HepG2 (cell line): ENCODE measurements around the gene ELN. TPM values are rescaled to one million over a fixed set of nuclear protein-coding genes. Genes with fewer than 3 reads are reported as not detected.
A peak's percentile ranks its signal among the peaks of the same experiment; 100 is the strongest.

ENCODE experiments used
- ATAC-seq: fragments of 200-7000 bp; cut with Tn5 transposase; 3 replicates; pipeline ENCODE4 v1.9.1; 2020; ENCODE audit warnings: mild to moderate bottlenecking, moderate library complexity
- Bru-seq: library from RNA; stranded (reverse); fragments of 400-500 nt; gene quantifications from one replicate; lab custom pipeline; 2021; lab: Mats Ljungman, UMichigan
- BruChase-seq, 2 experiments: library from RNA; stranded (reverse); fragments of 400-500 nt; gene quantifications; one replicate each; lab custom pipeline; 2021; lab: Mats Ljungman, UMichigan
- BruUV-seq: library from RNA; stranded (reverse); fragments of 400-500 nt; replicated peaks from 2 replicates; lab custom pipeline; 2021; lab: Mats Ljungman, UMichigan
- CTCF ChIA-PET: fragments of 300-600 bp; formaldehyde crosslinking; extraction: SDS; loops from one replicate; lab custom pipeline; 2021; ENCODE audit warnings: low total read pairs, inconsistent platforms, low intra/inter-chr PET ratio; lab: Yijun Ruan, JAX
- POLR2A ChIA-PET: fragments of 350-600 bp; sonication (Branson Sonifier 250); formaldehyde crosslinking; loops from one replicate; lab custom pipeline; 2020; ENCODE audit warnings: antibody characterized with exemption, inconsistent platforms; lab: Yijun Ruan, JAX
- DNase-seq: peaks from one replicate; pipeline ENCODE4 v3.0.0-alpha.2; 2015; ENCODE audit warnings: low spot score
- FAIRE-seq: peaks from 3 replicates; lab custom pipeline; 2011; peaks lifted over from hg19 to GRCh38; lab: Jason Lieb, UNC
- H2AFZ ChIP-seq: one replicate; pipeline ENCODE4 v1.6.1; 2011; ENCODE audit warnings: low read length, inconsistent platforms
- H3K27ac ChIP-seq: fragments of 300-600 bp; 3 replicates; pipeline ENCODE4 v1.8.0; 2011; ENCODE audit warnings: mixed run types, mild to moderate bottlenecking, mixed read lengths, low read length, inconsistent platforms; ENCODE audit not compliant: insufficient read depth; ENCODE audit errors: extremely low read length
- H3K27me3 ChIP-seq, 2 experiments: fragments of 200-600 bp in 1 of 2; 2 replicates in 1 of 2; 3 replicates in 1 of 2; pipeline versions ENCODE4 v1.6.0 to v1.8.0; 2011; ENCODE audit warnings: low read length in 2 of 2, mild to moderate bottlenecking in 2 of 2, moderate library complexity in 2 of 2, inconsistent platforms in 1 of 2; ENCODE audit not compliant: insufficient read depth in 2 of 2, control insufficient read depth in 1 of 2
- H3K36me3 ChIP-seq, 2 experiments: fragments of 200-600 bp in 1 of 2; replicated peaks in 1 of 2; 2 replicates in 1 of 2; 3 replicates in 1 of 2; pipeline versions ENCODE4 v1.5.1 to v1.8.0; 2011; ENCODE audit warnings: low read length in 2 of 2, inconsistent platforms in 1 of 2; ENCODE audit not compliant: insufficient read depth in 2 of 2, control insufficient read depth in 1 of 2
- H3K4me1 ChIP-seq: 2 replicates; pipeline ENCODE4 v1.5.1; 2012; ENCODE audit warnings: low read length, inconsistent platforms; ENCODE audit not compliant: insufficient read depth
- H3K4me2 ChIP-seq: 2 replicates; pipeline ENCODE4 v1.6.0; 2011; ENCODE audit warnings: low read depth, low read length, inconsistent platforms
- H3K4me3 ChIP-seq, 3 experiments: fragments of 200-600 bp in 1 of 3; sonication (generic), shearing (Covaris generic) in 1 of 3; replicated peaks in 1 of 3; 2 replicates each; pipeline ENCODE4 v1.5.1; 2011 to 2016; ENCODE audit warnings: low read length in 3 of 3, inconsistent platforms in 2 of 3, low read depth in 2 of 3, mild to moderate bottlenecking in 2 of 3, control low read depth in 1 of 3, mixed read lengths in 1 of 3; ENCODE audit not compliant: insufficient read depth in 1 of 3
- H3K79me2 ChIP-seq: one replicate; pipeline ENCODE4 v1.6.1; 2011; ENCODE audit warnings: low read length, inconsistent platforms; ENCODE audit not compliant: insufficient read depth
- H3K9ac ChIP-seq: 2 replicates; pipeline ENCODE4 v1.6.0; 2011; ENCODE audit warnings: mild to moderate bottlenecking, low read depth, low read length, inconsistent platforms; ENCODE audit not compliant: insufficient read depth
- H3K9me3 ChIP-seq: 2 replicates; pipeline ENCODE4 v1.5.1; 2012; ENCODE audit warnings: mild to moderate bottlenecking, low read length
- H4K20me1 ChIP-seq: 2 replicates; pipeline ENCODE4 v1.6.0; 2011; ENCODE audit warnings: inconsistent platforms, mild to moderate bottlenecking, low read length, moderate library complexity; ENCODE audit not compliant: insufficient read depth
- ATF2 ChIP-seq: sonication (generic); formaldehyde crosslinking; IDR thresholded peaks from 2 replicates; pipeline ENCODE4 v1.4.0; 2020; ENCODE audit warnings: missing genetic modification reagents
- CBX1 ChIP-seq: IDR thresholded peaks from one replicate; pipeline ENCODE4 v1.6.1; 2016; ENCODE audit warnings: antibody characterized with exemption, low read depth
- CTCF ChIP-seq: sonication (generic); formaldehyde crosslinking; IDR thresholded peaks from 2 replicates; pipeline ENCODE4 v1.5.0; 2020; ENCODE audit warnings: mild to moderate bottlenecking, missing genetic modification reagents, moderate library complexity
- HNRNPK ChIP-seq: fragments of 200-400 bp; formaldehyde crosslinking; IDR thresholded peaks from 2 replicates; pipeline ENCODE4 v1.6.1; 2018; ENCODE audit warnings: low read length, low read depth, moderate library complexity, mild to moderate bottlenecking; ENCODE audit not compliant: poor library complexity, severe bottlenecking
- MLXIP ChIP-seq: sonication (generic); formaldehyde crosslinking; IDR thresholded peaks from 2 replicates; pipeline ENCODE4 v1.9.0; 2021; ENCODE audit warnings: missing genetic modification reagents, borderline replicate concordance
- PLSCR1 ChIP-seq: sonication (generic); formaldehyde crosslinking; IDR thresholded peaks from 2 replicates; pipeline ENCODE4 v1.5.0; 2020; ENCODE audit warnings: missing genetic modification reagents, mild to moderate bottlenecking, borderline replicate concordance
- ZNF460 ChIP-seq: sonication (generic); formaldehyde crosslinking; IDR thresholded peaks from 2 replicates; pipeline ENCODE4 v1.5.1; 2020; ENCODE audit warnings: missing genetic modification reagents, mild to moderate bottlenecking, borderline replicate concordance
- ZNF558 ChIP-seq: sonication (generic); formaldehyde crosslinking; IDR thresholded peaks from 2 replicates; pipeline ENCODE4 v1.9.0; 2022; ENCODE audit warnings: mild to moderate bottlenecking, missing genetic modification reagents, borderline replicate concordance
- ZNF564 ChIP-seq: sonication (generic); formaldehyde crosslinking; IDR thresholded peaks from 2 replicates; pipeline ENCODE4 v1.8.1; 2023; ENCODE audit warnings: mild to moderate bottlenecking, missing genetic modification reagents
- ZNF781 ChIP-seq: sonication (generic); formaldehyde crosslinking; IDR thresholded peaks from 2 replicates; pipeline ENCODE4 v1.5.1; 2020; ENCODE audit warnings: borderline replicate concordance, mild to moderate bottlenecking, missing genetic modification reagents; ENCODE audit errors: not compliant biosample characterization
- WGBS: methylation state at CpG from one replicate; pipeline ENCODE4 v1.1.6; 2017; ENCODE audit warnings: low lambda C conversion rate; 5-methylcytosine and 5-hydroxymethylcytosine counted together
- in situ Hi-C: cut with HindIII; loops from 2 replicates; pipeline ENCODE4 v1.10.0; 2017; ENCODE audit warnings: low pct_unique_long_range_greater_than_20kb; ENCODE audit not compliant: extremely low pct_ligation_motif_present
- intact Hi-C: fragments of 100-400 bp; cut with micrococcal nuclease; formaldehyde crosslinking; loops from one replicate; pipeline ENCODE4 v1.10.0; 2022; ENCODE audit not compliant: unreplicated experiment
- long read RNA-seq, 2 experiments: library from RNA in 1 of 2; library from polyadenylated mRNA in 1 of 2; stranded (forward) in 1 of 2; unstranded in 1 of 2; transcript quantifications; one replicate each; pipeline ENCODE4 v2.0.0, GENCODE V29; 2019 to 2022
- polyA minus RNA-seq, 3 experiments: library from RNA; depleted of rRNA, polyadenylated mRNA; stranded (reverse); fragments of >200 nt; gene quantifications; 2 replicates each; pipeline ENCODE4 v1.2.3, GENCODE V29; 2011; ENCODE audit warnings: low replicate concordance in 1 of 3
- polyA plus RNA-seq, 8 experiments: library from polyadenylated mRNA; depleted of rRNA in 3 of 8; stranded (reverse) in 7 of 8; unstranded in 1 of 8; fragments of >200 nt; fragmentation: Illumina TruSeq in 4 of 8; extraction: Trizol in 4 of 8; gene quantifications; 2 replicates each; pipeline versions ENCODE4 v1.2.1 to v1.2.3, GENCODE V29; 2011 to 2016; ENCODE audit warnings: low read depth in 4 of 8, missing spikeins in 1 of 8, mixed read lengths in 1 of 8; ENCODE audit not compliant: insufficient read depth in 1 of 8
- total RNA-seq, 5 experiments: library from RNA; depleted of rRNA; stranded (reverse); fragments of >200 nt; fragmentation: Illumina TruSeq; extraction: Trizol; gene quantifications; 2 replicates each; pipeline ENCODE4 v1.2.3, GENCODE V29; 2016; ENCODE audit warnings: low read depth in 1 of 5

ELN gene
- total RNA-seq (2016; rRNA removed; fragmentation: Illumina TruSeq; extraction: Trizol): 0.08 and 0.15 TPM in 2 replicates
- total RNA-seq (2016; cell fraction: cytosol; rRNA removed; fragmentation: Illumina TruSeq; extraction: Trizol; ENCODE audit: low read depth): not detected in 2 replicates
- total RNA-seq (2016; cell fraction: insoluble cytoplasmic fraction; rRNA removed; fragmentation: Illumina TruSeq; extraction: Trizol): 0.12 and 0.15 TPM in 2 replicates
- 0.10 TPM in 1 of 2 replicates, not detected in the other for total RNA-seq (2016; cell fraction: membrane; rRNA removed; fragmentation: Illumina TruSeq; extraction: Trizol)
- not detected in 2 replicates for total RNA-seq (2016; cell fraction: nucleus; rRNA removed; fragmentation: Illumina TruSeq; extraction: Trizol)
- 0.37 and 0.46 TPM in 2 replicates for polyA plus RNA-seq (2011; rRNA removed)
- polyA plus RNA-seq (2011; cell fraction: cytosol; rRNA removed): 0.28 and 0.43 TPM in 2 replicates
- 0.21 and 0.71 TPM in 2 replicates for polyA plus RNA-seq (2011; cell fraction: nucleus; rRNA removed)
- polyA plus RNA-seq (2012): 0.24 and 0.31 TPM in 2 replicates
- polyA plus RNA-seq (2016; cell fraction: cytosol; fragmentation: Illumina TruSeq; extraction: Trizol; ENCODE audit: low read depth): 0.03 and 0.06 TPM in 2 replicates
- polyA plus RNA-seq (2016; cell fraction: insoluble cytoplasmic fraction; fragmentation: Illumina TruSeq; extraction: Trizol; ENCODE audit: low read depth): 0.22 and 0.34 TPM in 2 replicates
- 0.05 and 0.07 TPM in 2 replicates for polyA plus RNA-seq (2016; cell fraction: membrane; fragmentation: Illumina TruSeq; extraction: Trizol; ENCODE audit: low read depth)
- 0.33 TPM in 2 replicates for polyA plus RNA-seq (2016; cell fraction: nucleus; fragmentation: Illumina TruSeq; extraction: Trizol; ENCODE audit: insufficient read depth, low read depth)
- polyA minus RNA-seq (2011; rRNA and poly(A)+ RNA removed; ENCODE audit: low replicate concordance): 0.05 and 0.12 TPM in 2 replicates
- polyA minus RNA-seq (2011; cell fraction: cytosol; rRNA and poly(A)+ RNA removed): 0.62 TPM in 1 of 2 replicates, not detected in the other
- polyA minus RNA-seq (2011; cell fraction: nucleus; rRNA and poly(A)+ RNA removed): not detected in 2 replicates
- percentile 13 among the genes with signal in this experiment for Bru-seq, nascent RNA
- percentile 16 among the genes with signal in this experiment for BruChase-seq, experiment 1, labeled RNA remaining after a 6-hour chase
- BruChase-seq, experiment 2, labeled RNA remaining after a 2-hour chase: percentile 16 among the genes with signal in this experiment
- long read RNA-seq, experiment 1: 0 reads
- long read RNA-seq, experiment 2, partial matches to known transcripts: 0 of 1 reads
- long read RNA-seq, experiment 2, other reads (novel, unspliced or antisense): 1 of 1 reads

- 0 out of 2 replicates have a peak within 1 kb of the TSS, but pooled peaks have one; percentile 23 for H3K4me2 ChIP-seq
- ChIA-PET CTCF (no interaction called here), POLR2A (no interaction called here)
- H3K27ac ChIP-seq: no peak within 1 kb of the TSS
- H2AFZ ChIP-seq: no peak within 1 kb of the TSS
- H4K20me1 ChIP-seq: no peaks in the 10 kb centered on the region
- peaks cover 17% of the 10 kb centered on the region for H3K4me1 ChIP-seq
- peak; percentile 7; the same call in 2 of the 3 replicates for ATAC-seq
- H3K4me3 ChIP-seq: no peak within 1 kb of the TSS
- peaks cover 16 to 59% of the 10 kb centered on the region in 2 experiments for H3K27me3 ChIP-seq
- H3K9me3 ChIP-seq: no peaks in the 10 kb centered on the region
- BruUV-seq: no TSS peak
- no peak for DNase-seq
- WGBS: 13% methylated on average over 19 of the region's 39 CpGs
- no peak within 1 kb of the TSS for H3K9ac ChIP-seq
- H3K36me3 ChIP-seq: no peaks in the 10 kb centered on the region
- in situ Hi-C loops: no loop called here
- FAIRE-seq: no peak
- H3K79me2 ChIP-seq: no peaks in the 10 kb centered on the region
- intact Hi-C loops: loop anchor here (1.0 kb wide), 1 partner anchor 162 kb away; no protein-coding TSS in a partner anchor
- TF ChIP-seq CBX1 (no peak), ATF2 (no peak), MLXIP (no peak), ZNF558 (CRISPR knock-in tag) (no peak), ZNF460 (CRISPR knock-in tag) (no peak), CTCF (no peak), ZNF564 (CRISPR knock-in tag) (no peak), HNRNPK (no peak), PLSCR1 (CRISPR knock-in tag) (no peak), ZNF781 (CRISPR knock-in tag) (no peak)
These were observed at the start of gene ELN for GRCh38 chr7:74027683-74028320. Gene ELN (plus strand): TSS chr7:74028173. CDS start chr7:74028188, 15 bp downstream.
